H1 (cell line): ENCODE results near the gene CPED1. TPM values are rescaled to one million over a fixed set of nuclear protein-coding genes. Genes with fewer than 3 reads are reported as not detected.
"Not testable (repeated sequence)": the region's sequence is repeated elsewhere in the genome, so short reads cannot be mapped to it uniquely, and the experiment has no call there.

Experiments used
- CTCF ChIA-PET: fragments of 300-600 bp; sonication (Branson Sonifier 250); formaldehyde crosslinking; loops from one replicate; lab custom pipeline; 2021; ENCODE audit not compliant: partially characterized antibody; lab: Charles Lee
- POLR2A ChIA-PET: fragments of 300-600 bp; sonication (Branson Sonifier 250); formaldehyde crosslinking; loops from one replicate; lab custom pipeline; 2021; ENCODE audit warnings: inconsistent platforms; ENCODE audit not compliant: partially characterized antibody; lab: Charles Lee
- DNase-seq, 2 experiments: peaks; one replicate each; pipeline versions ENCODE4 v3.0.0 to v3.0.0-alpha.2; 2010 to 2022; ENCODE audit warnings: low spot score in 2 of 2, low read depth in 1 of 2, mixed read lengths in 1 of 2
- FAIRE-seq: peaks from 2 replicates; lab custom pipeline; 2011; peaks lifted over from hg19 to GRCh38; lab: Jason Lieb, UNC
- H2AFZ ChIP-seq: 2 replicates; pipeline ENCODE4 v1.8.1; 2012; ENCODE audit warnings: low read length, inconsistent platforms
- H2AK5ac ChIP-seq: 2 replicates; pipeline ENCODE4 v1.6.1; 2013; ENCODE audit warnings: low read depth, low read length
- H2BK120ac ChIP-seq: replicated peaks from 2 replicates; pipeline ENCODE3; 2013; ENCODE audit warnings: low read depth, low read length, inconsistent platforms
- H2BK12ac ChIP-seq: 2 replicates; pipeline ENCODE4 v1.6.1; 2013; ENCODE audit warnings: low read depth, low read length
- H2BK15ac ChIP-seq: 2 replicates; pipeline ENCODE4 v1.6.1; 2013; ENCODE audit warnings: low read length
- H2BK20ac ChIP-seq: 2 replicates; pipeline ENCODE4 v1.6.1; 2013; ENCODE audit warnings: low read length
- H2BK5ac ChIP-seq: 2 replicates; pipeline ENCODE4 v1.6.1; 2013; ENCODE audit warnings: low read depth, low read length
- H3K14ac ChIP-seq: 2 replicates; pipeline ENCODE4 v1.6.1; 2013; ENCODE audit warnings: inconsistent platforms; ENCODE audit not compliant: insufficient read length
- H3K18ac ChIP-seq: 2 replicates; pipeline ENCODE4 v1.6.1; 2013; ENCODE audit warnings: low read length; ENCODE audit errors: extremely low read depth
- H3K23ac ChIP-seq: 2 replicates; pipeline ENCODE4 v1.6.1; 2013; ENCODE audit warnings: inconsistent platforms; ENCODE audit not compliant: insufficient read length
- H3K23me2 ChIP-seq: 2 replicates; pipeline ENCODE4 v1.6.1; 2013; ENCODE audit warnings: low read depth, low read length
- H3K27ac ChIP-seq: 2 replicates; pipeline ENCODE4 v1.6.1; 2011; ENCODE audit warnings: low read depth, low read length, inconsistent platforms
- H3K27me3 ChIP-seq, 4 experiments: replicated peaks in 1 of 4; 1 replicate in 1 of 4; 2 replicates in 3 of 4; pipeline versions ENCODE4 v1.6.1 to v1.8.1; 2011 to 2013; ENCODE audit warnings: low read length in 3 of 4, mild to moderate bottlenecking in 3 of 4, inconsistent platforms in 2 of 4, mixed read lengths in 2 of 4, moderate library complexity in 1 of 4; ENCODE audit not compliant: control insufficient read depth in 3 of 4, insufficient read depth in 3 of 4; ENCODE audit errors: extremely low read depth in 1 of 4
- H3K36me3 ChIP-seq, 4 experiments: 2 replicates each; pipeline versions ENCODE4 v1.6.1 to v1.8.1; 2011 to 2013; ENCODE audit warnings: mild to moderate bottlenecking in 4 of 4, low read length in 3 of 4, moderate library complexity in 2 of 4, control low read depth in 1 of 4, inconsistent platforms in 1 of 4; ENCODE audit not compliant: insufficient read depth in 4 of 4, control insufficient read depth in 2 of 4
- H3K4ac ChIP-seq: replicated peaks from 2 replicates; pipeline ENCODE3; 2013; ENCODE audit warnings: low read length, low read depth, mixed read lengths, inconsistent platforms; ENCODE audit not compliant: insufficient read length
- H3K4me1 ChIP-seq, 4 experiments: replicated peaks in 1 of 4; 1 replicate in 1 of 4; 2 replicates in 3 of 4; pipeline versions ENCODE4 v1.6.1 to v1.8.1; 2011 to 2013; ENCODE audit warnings: low read length in 3 of 4, inconsistent platforms in 2 of 4, mixed read lengths in 1 of 4; ENCODE audit not compliant: insufficient read depth in 4 of 4, control insufficient read depth in 3 of 4
- H3K4me2 ChIP-seq, 2 experiments: 2 replicates each; pipeline versions ENCODE4 v1.6.1 to v1.8.1; 2011 to 2013; ENCODE audit warnings: low read depth in 2 of 2, low read length in 2 of 2, control low read depth in 1 of 2, inconsistent platforms in 1 of 2, mild to moderate bottlenecking in 1 of 2; ENCODE audit not compliant: insufficient read depth in 1 of 2
- H3K4me3 ChIP-seq, 4 experiments: fragments of 200-600, 300-600 bp in 1 of 4; sonication (generic), shearing (Covaris generic), sonication (Bioruptor Twin) in 1 of 4; 2 replicates each; pipeline versions ENCODE4 v1.5.1 to v1.8.1; 2011 to 2016; ENCODE audit warnings: low read length in 4 of 4, low read depth in 3 of 4, control low read depth in 2 of 4, inconsistent platforms in 2 of 4, mild to moderate bottlenecking in 2 of 4, mixed read lengths in 1 of 4, moderate library complexity in 1 of 4; ENCODE audit not compliant: insufficient read depth in 2 of 4; ENCODE audit errors: extremely low read depth in 1 of 4
- H3K56ac ChIP-seq: replicated peaks from 2 replicates; pipeline ENCODE3; 2013; ENCODE audit warnings: low read depth, mild to moderate bottlenecking, mixed read lengths, low read length, inconsistent platforms; ENCODE audit not compliant: insufficient read length
- H3K79me1 ChIP-seq: 2 replicates; pipeline ENCODE4 v1.6.1; 2013; ENCODE audit warnings: low read depth, low read length, control low read depth
- H3K79me2 ChIP-seq, 2 experiments: 2 replicates each; pipeline versions ENCODE4 v1.6.1 to v1.8.1; 2012 to 2013; ENCODE audit warnings: low read length in 2 of 2, mild to moderate bottlenecking in 2 of 2, inconsistent platforms in 1 of 2; ENCODE audit not compliant: insufficient read depth in 2 of 2, control insufficient read depth in 1 of 2
- H3K9ac ChIP-seq, 4 experiments: replicated peaks in 1 of 4; 1 replicate in 1 of 4; 2 replicates in 3 of 4; pipeline versions ENCODE4 v1.6.1 to v1.8.1; 2011 to 2013; ENCODE audit warnings: low read depth in 3 of 4, low read length in 3 of 4, control low read depth in 2 of 4, mild to moderate bottlenecking in 2 of 4, moderate library complexity in 2 of 4, inconsistent platforms in 1 of 4; ENCODE audit errors: extremely low read depth in 1 of 4
- H3K9me3 ChIP-seq, 2 experiments: 2 replicates each; pipeline versions ENCODE4 v1.6.1 to v1.8.1; 2012 to 2013; ENCODE audit warnings: mild to moderate bottlenecking in 2 of 2, moderate library complexity in 2 of 2, control low read depth in 1 of 2, inconsistent platforms in 1 of 2, low read depth in 1 of 2, low read length in 1 of 2, mixed read lengths in 1 of 2; ENCODE audit not compliant: insufficient read depth in 2 of 2
- H4K20me1 ChIP-seq, 2 experiments: replicated peaks in 1 of 2; 2 replicates each; pipeline versions ENCODE3 to v1.8.1; 2011 to 2013; ENCODE audit warnings: inconsistent platforms in 2 of 2, low read length in 2 of 2, mild to moderate bottlenecking in 1 of 2; ENCODE audit not compliant: insufficient read depth in 2 of 2, control insufficient read depth in 1 of 2
- H4K5ac ChIP-seq: 2 replicates; pipeline ENCODE4 v1.6.1; 2013; ENCODE audit warnings: low read length, low read depth, mixed read lengths, inconsistent platforms; ENCODE audit not compliant: insufficient read length
- H4K8ac ChIP-seq: 2 replicates; pipeline ENCODE4 v1.8.0; 2013; ENCODE audit warnings: mild to moderate bottlenecking, moderate library complexity, low read length, inconsistent platforms; ENCODE audit not compliant: insufficient read depth; ENCODE audit errors: extremely low read depth
- H4K91ac ChIP-seq: replicated peaks from 2 replicates; pipeline ENCODE3; 2013; ENCODE audit warnings: low read length, mixed read lengths, inconsistent platforms; ENCODE audit not compliant: insufficient read length
- WGBS, 2 experiments: shearing (Covaris generic) in 1 of 2; methylation state at CpG; one replicate each; pipeline versions ENCODE4 v1.1.6 to v1.1.7; 2013 to 2015; ENCODE audit warnings: low lambda C conversion rate in 2 of 2, mixed read lengths in 2 of 2, inconsistent platforms in 1 of 2, low coverage in 1 of 2, missing lambda C conversion rate in 1 of 2; ENCODE audit not compliant: insufficient replicate concordance in 2 of 2, insufficient coverage in 1 of 2, insufficient read length in 1 of 2; ENCODE audit errors: extremely low coverage in 1 of 2, missing lambda C conversion rate in 1 of 2; 5-methylcytosine and 5-hydroxymethylcytosine counted together
- polyA plus RNA-seq, 7 experiments: library from polyadenylated mRNA; depleted of rRNA in 3 of 7; stranded (reverse) in 5 of 7; unstranded in 2 of 7; fragments of >200 nt in 5 of 7; fragments of 200-250 nt in 2 of 7; gene quantifications; 1 replicate in 5 of 7; 2 replicates in 1 of 7; 4 replicates in 1 of 7; pipeline versions ENCODE4 v1.2.1 to v1.2.3, GENCODE V29; 2011 to 2013; ENCODE audit warnings: missing spikeins in 2 of 7, mixed read lengths in 2 of 7
- total RNA-seq: library from RNA; stranded (reverse); fragmentation: NEBNext Ultra II Directional; extraction: Animal tissue kit (Norgen Biotek cat#: 25700); gene quantifications from 2 replicates; pipeline ENCODE4 v1.2.1, GENCODE V29; 2021

CPED1 gene
- total and polyA plus RNA-seq, 2 of the 8 experiments (the other 6 are each of a cell fraction or from before 2014, with no cell fraction given) = 0.08 to 0.39 TPM

- H4K8ac ChIP-seq, H3K36me3 ChIP-seq, CTCF ChIA-PET, H4K20me1 ChIP-seq, H3K18ac ChIP-seq, H3K23me2 ChIP-seq, H2AK5ac ChIP-seq, FAIRE-seq, H3K23ac ChIP-seq, H3K9ac ChIP-seq, H3K4me1 ChIP-seq, H3K27me3 ChIP-seq, H3K79me2 ChIP-seq, H2BK20ac ChIP-seq, H2AFZ ChIP-seq, H2BK120ac ChIP-seq, H2BK15ac ChIP-seq, POLR2A ChIA-PET, H3K79me1 ChIP-seq, H3K4me3 ChIP-seq, H2BK12ac ChIP-seq, DNase-seq, H3K56ac ChIP-seq, H2BK5ac ChIP-seq, H3K14ac ChIP-seq, H4K91ac ChIP-seq, H3K27ac ChIP-seq, H3K4me2 ChIP-seq, H3K9me3 ChIP-seq, H3K4ac ChIP-seq, H4K5ac ChIP-seq: not testable (repeated sequence)
- WGBS, 2 experiments = 97% methylated on average over 5 of the region's 8 CpGs; no CpG with 5 or more reads in 1 of the 2 experiments
Measured at GRCh38 chr7:120983592-120983991, 4.9 kb upstream of the CPED1 start.
